ENCODE results near the gene GGN.

DNA sequence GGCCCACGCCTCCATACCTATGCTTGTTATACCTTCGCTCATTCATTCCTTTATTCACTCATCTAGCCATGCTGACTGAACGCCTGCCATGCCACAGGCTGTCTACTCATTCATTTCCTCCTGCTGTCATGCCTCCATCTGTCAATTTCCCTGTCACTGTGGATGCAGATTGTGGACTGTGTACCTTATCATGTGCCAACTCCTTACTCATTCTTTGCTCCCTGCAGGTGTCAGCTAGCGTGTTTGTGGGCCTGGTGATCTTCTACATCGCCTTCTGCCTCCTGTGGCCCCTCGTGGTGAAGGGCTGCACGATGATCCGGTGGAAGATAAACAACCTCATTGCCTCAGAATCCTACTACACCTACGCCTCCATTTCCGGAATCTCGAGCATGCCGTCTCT lies 17.5 kb downstream of the GGN start:
- no peak for TF ChIP-seq POLR2A (IDR thresholded peaks at IDR 0.05; ENCODE audit: low read length)
- no peak for TF ChIP-seq GATA1 (IDR thresholded peaks at IDR 0.05; ENCODE audit: low read depth, low read length)

Measured in erythroblast (primary cell).